Measurements from ENCODE around the gene GPR33. TPM values are rescaled to one million over a fixed set of nuclear protein-coding genes. Genes with fewer than 3 reads are reported as not detected.
"Not testable (repeated sequence)": the region's sequence is repeated elsewhere in the genome, so short reads cannot be mapped to it uniquely, and the experiment has no call there.

Gene GPR33
- total and polyA plus RNA-seq, 8 donors, result not detected

DNA sequence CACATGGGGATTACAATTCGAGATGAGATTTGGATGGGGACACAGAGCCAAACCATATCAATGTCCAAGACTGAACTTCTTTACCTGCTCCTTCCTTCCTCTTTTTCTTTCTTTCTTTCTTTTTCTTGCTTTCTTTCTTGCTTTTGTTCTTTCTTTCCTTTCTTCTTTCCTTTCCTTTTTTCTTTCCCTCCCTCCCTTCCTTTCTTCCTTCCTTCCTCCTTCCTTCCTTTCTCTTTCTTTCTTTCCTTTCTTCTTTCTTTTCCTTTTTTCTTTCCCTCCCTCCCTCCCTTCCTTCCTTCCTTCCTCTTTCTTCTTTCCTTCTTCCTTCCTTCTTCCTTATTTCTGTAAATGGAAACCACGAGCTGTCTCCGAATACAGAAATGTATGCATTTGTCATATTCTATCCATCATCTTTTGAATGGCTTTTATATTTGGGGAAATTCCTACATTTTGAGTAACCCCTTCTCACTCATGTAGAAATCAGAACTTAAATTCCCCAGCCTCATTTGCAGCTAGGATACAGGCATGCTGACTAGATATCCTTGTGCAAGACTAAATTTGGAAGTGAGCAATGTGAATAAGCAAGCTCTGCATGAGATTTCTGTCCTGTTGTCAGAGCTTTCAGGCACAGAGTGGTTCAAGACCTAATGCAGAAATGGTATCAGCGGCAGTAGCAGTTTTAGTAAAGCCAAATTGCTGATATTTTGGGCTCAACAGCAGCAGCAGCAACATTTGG is 11.5 kb downstream of the GPR33 start:
- no peak for DNase-seq
- H3K4me1 ChIP-seq, result no peaks in the 10 kb centered on the region
- H3K4me3 ChIP-seq, result no peak overlapping the region
- no peaks in the 10 kb centered on the region for H3K27me3 ChIP-seq
- H3K9me3 ChIP-seq, result no peaks in the 10 kb centered on the region
- 77 to 91% (median 86%) methylated on average over 4 of the region's 4 CpGs for WGBS, 5 donors
- intact Hi-C loops (cut with DNase I; ENCODE audit: low total_unique reads), result no loop called here
- TF ChIP-seq POLR2A (IDR thresholded peaks at IDR 0.05) (no peak), CTCF (IDR thresholded peaks at IDR 0.05) (no peak), EP300 (IDR thresholded peaks at IDR 0.05) (no peak), POLR2AphosphoS5 (IDR thresholded peaks at IDR 0.05) (no peak)
- no peak overlapping the region for H3K27ac ChIP-seq
- H3K36me3 ChIP-seq, result no peaks in the 10 kb centered on the region

DNA sequence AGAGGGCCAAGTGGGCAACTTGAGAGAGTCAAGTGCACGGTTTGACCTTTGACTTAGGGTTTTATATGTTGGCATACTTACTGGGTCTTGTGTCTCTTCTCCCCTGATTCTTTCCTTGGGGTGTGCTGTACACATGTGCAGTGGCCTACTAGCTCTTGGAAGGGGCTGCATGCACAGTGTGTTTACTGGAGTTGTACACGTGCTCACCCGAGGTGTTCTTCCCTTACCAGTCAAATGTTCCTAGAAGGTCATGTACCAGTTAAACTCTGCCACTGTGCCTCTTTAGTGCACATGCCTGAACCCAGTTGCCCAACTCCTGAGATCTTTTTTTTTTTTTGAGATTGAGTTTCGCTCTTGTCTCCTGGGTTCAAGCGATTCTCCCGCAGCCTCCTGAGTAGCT is 21.3 kb downstream of the GPR33 start:
- no peak for TF ChIP-seq EP300 (IDR thresholded peaks at IDR 0.05)
- no peak for TF ChIP-seq POLR2A (IDR thresholded peaks at IDR 0.05)
- no peak for TF ChIP-seq POLR2AphosphoS5 (IDR thresholded peaks at IDR 0.05)
- TF ChIP-seq CTCF (IDR thresholded peaks at IDR 0.05), result no peak
- Histone ChIP-seq H3K9me3 (no peaks in the 10 kb centered on the region), H3K36me3 (no peaks in the 10 kb centered on the region), H3K4me3 (no peak overlapping the region), H3K27me3 (no peaks in the 10 kb centered on the region), H3K4me1 (no peaks in the 10 kb centered on the region), H3K27ac (no peak overlapping the region)
- WGBS, 5 donors, result 78 to 86% (median 81%) methylated on average over 6 of the region's 6 CpGs
- intact Hi-C loops (cut with DNase I; ENCODE audit: low total_unique reads), result no loop called here
- DNase-seq, result no peak

GRCh38 chr14:31465111-31465510 is 22.7 kb downstream of the GPR33 start:
- peak in 1 of 2 donors; percentile 72 for DNase-seq
- intact Hi-C loops (cut with DNase I; ENCODE audit: low total_unique reads), result no loop called here
- no peak for TF ChIP-seq POLR2A (IDR thresholded peaks at IDR 0.05)
- TF ChIP-seq POLR2AphosphoS5 (IDR thresholded peaks at IDR 0.05), result no peak
- no peak for TF ChIP-seq EP300 (IDR thresholded peaks at IDR 0.05)
- TF ChIP-seq CTCF (IDR thresholded peaks at IDR 0.05), result no peak
- no peaks in the 10 kb centered on the region for H3K9me3 ChIP-seq
- no peak overlapping the region for H3K27ac ChIP-seq
- no peaks in the 10 kb centered on the region for H3K27me3 ChIP-seq
- no peak overlapping the region for H3K4me3 ChIP-seq
- no peaks in the 10 kb centered on the region for H3K4me1 ChIP-seq
- no peaks in the 10 kb centered on the region for H3K36me3 ChIP-seq

DNA sequence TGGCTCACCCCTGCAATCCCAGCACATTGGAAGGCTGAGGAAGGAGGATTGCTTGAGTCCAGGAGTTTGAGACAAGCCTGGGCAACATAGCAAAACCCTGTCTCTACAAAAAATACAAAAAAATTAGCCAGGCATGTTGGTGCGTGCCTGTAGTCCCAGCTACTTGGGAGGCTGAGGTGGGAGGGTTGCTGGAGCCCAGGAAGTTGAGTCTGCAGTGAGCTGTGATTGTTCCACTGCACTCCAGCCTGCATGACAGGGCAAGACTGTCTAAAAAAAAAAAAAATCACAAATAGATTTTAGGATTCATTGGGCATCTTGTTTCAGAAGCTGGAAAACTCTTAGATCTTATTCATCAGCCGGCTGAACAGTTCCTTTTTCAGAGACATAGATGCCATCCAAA is 25.4 kb downstream of the GPR33 start:
- H3K36me3 ChIP-seq; H3K4me3 ChIP-seq; intact Hi-C loops (cut with DNase I; ENCODE audit: low total_unique reads); H3K9me3 ChIP-seq; DNase-seq; H3K4me1 ChIP-seq; H3K27ac ChIP-seq; H3K27me3 ChIP-seq: not testable (repeated sequence)
- 63 to 90% (median 85%) methylated on average over 2 of the region's 2 CpGs for WGBS, 5 donors

DNA sequence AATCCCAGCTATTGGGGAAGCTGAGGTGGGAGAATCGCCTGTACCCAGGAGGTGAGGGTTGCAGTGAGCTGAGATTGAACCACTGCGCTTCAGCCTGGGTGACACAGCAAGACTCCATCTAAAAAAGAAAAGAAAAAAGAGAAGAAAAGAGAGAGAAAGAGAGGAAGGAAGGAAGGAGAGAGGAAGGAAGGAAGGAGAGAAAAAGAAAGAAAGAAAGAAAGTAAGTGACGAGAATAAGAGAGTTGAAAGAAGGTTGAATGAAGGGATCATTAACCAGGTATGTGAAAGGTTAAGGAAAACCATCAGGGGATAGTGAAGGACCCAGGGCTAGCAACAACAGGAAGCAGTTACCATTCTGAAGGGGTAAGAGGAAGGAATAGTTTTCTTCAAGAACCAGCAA is 26.3 kb downstream of the GPR33 start:
- intact Hi-C loops (cut with DNase I; ENCODE audit: low total_unique reads), result no loop called here
- 84 to 93% (median 87%) methylated on average over 3 of the region's 3 CpGs for WGBS, 5 donors
- H3K27ac ChIP-seq, result no peak overlapping the region
- H3K9me3 ChIP-seq, result no peaks in the 10 kb centered on the region
- peaks cover 0 to 10% (median 8%) of the 10 kb centered on the region in 4 donors for H3K4me1 ChIP-seq
- no peak for TF ChIP-seq POLR2AphosphoS5 (IDR thresholded peaks at IDR 0.05)
- TF ChIP-seq POLR2A (IDR thresholded peaks at IDR 0.05), result no peak
- no peak for TF ChIP-seq CTCF (IDR thresholded peaks at IDR 0.05)
- no peak for TF ChIP-seq EP300 (IDR thresholded peaks at IDR 0.05)
- DNase-seq, result no peak
- no peaks in the 10 kb centered on the region for H3K27me3 ChIP-seq
- H3K36me3 ChIP-seq, result no peaks in the 10 kb centered on the region
- H3K4me3 ChIP-seq, result no peak overlapping the region
